Measurements from ENCODE around the gene MOSPD3.

- TF ChIP-seq ZNF70 (CRISPR knock-in tag; IDR thresholded peaks at IDR 0.05), result no peak
- TF ChIP-seq PATZ1 (CRISPR knock-in tag; IDR thresholded peaks at IDR 0.05; ENCODE audit: borderline replicate concordance), result no peak
- no peak for TF ChIP-seq ZNF565 (CRISPR knock-in tag; conservative IDR thresholded peaks at IDR 0.05; ENCODE audit: low read depth)
- TF ChIP-seq ZNF8 (CRISPR knock-in tag; IDR thresholded peaks at IDR 0.05), result no peak
Observed at GRCh38 chr7:100655908-100656674, 43.8 kb downstream of the MOSPD3 start, which contains the start of gene ACTL6B.

All from SK-N-SH treated with all-trans-retinoic acid at 6 μM for 48 hours (cell line).